Glomerular visceral epithelial cell (primary cell): ENCODE results near the gene HOXA2.

Experiments
- DNase-seq: peaks from one replicate; pipeline ENCODE4 v3.0.0-alpha.2; 2016; ENCODE audit errors: extremely low spot score

HOXA2 gene

GRCh38 chr7:27141137-27141922 is 38.8 kb upstream of the HOXA2 start:
- no peak for DNase-seq

DNA sequence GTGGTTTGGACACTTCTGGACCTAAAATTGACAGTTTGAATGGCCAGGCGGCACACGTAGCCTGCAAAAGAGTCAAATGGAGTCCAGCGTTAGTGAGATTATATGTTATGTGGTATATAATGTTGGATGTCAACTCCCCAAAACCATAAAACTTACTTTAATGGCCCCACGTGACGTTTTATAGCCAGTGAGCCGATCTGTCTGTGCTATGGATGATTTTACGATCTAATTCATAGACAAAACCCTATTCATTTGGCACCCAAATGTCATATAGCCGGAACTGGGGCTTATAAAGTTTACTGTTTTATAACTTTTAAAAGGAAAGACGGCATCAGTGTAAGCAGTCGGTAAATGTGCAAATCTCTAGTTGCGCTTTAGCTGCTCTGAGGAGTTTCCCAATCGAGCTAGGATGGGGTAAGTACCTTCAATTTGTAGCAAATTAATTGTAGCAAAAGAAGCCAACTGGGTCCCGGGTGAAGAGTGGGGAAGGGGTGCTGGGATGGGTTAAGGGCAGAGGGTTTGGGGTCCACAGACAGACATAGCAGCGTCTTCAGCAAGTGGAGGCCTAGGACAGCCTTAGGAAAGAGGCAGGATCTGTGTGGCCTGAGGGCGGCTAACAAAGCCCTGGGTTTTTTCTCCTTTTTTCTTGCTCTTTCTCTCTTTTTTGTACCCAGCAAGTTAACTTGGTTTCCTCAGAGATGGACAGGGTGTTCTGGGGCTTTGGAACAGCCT is 37.8 kb upstream of the HOXA2 start:
- no peak for DNase-seq

GRCh38 chr7:27139334-27140125 is 37.0 kb upstream of the HOXA2 start:
- no peak for DNase-seq

DNA sequence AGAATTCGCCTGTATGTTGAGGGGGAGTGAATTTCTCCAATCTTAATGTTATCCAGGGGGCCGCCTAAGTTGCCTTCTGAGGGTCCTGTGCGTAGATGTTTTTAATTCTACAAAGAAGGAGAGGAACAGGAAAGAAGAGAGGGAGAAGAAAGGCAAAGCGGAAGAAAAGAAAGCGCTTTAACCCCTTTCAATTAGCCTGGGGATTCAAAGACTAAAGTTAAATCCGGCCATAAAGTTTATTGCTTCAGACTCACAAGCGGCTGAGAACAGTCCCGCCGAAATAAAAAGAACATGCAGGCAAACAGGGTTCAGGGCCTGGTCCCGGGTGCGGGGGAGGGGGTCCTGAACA is 36.5 kb upstream of the HOXA2 start:
- no peak for DNase-seq

DNA sequence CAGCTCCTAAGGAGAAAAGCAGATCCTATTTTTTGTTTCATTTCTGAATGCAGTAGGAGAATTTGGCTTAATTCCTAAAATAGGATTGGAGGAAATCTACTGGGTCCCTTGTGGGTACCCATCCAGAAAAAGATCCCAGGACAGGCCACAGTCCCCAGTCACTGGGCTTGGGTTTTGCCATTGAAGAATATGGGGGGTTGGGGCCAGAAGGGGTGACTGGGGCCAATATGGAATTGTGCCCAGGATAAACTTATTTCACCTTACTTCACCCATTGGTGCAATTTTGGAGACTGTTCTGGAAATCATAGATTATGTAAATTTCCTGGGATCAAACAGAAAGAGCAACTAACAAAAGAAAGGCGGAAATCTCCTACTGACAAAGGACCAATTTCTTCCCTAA is 36.0 kb upstream of the HOXA2 start:
- no peak for DNase-seq

- DNase-seq, result no peak
Observed at GRCh38 chr7:27137640-27138315, 35.3 kb upstream of the HOXA2 start.

- peak; percentile 77 for DNase-seq
Observed at GRCh38 chr7:27134392-27134791, 31.9 kb upstream of the HOXA2 start.

DNA sequence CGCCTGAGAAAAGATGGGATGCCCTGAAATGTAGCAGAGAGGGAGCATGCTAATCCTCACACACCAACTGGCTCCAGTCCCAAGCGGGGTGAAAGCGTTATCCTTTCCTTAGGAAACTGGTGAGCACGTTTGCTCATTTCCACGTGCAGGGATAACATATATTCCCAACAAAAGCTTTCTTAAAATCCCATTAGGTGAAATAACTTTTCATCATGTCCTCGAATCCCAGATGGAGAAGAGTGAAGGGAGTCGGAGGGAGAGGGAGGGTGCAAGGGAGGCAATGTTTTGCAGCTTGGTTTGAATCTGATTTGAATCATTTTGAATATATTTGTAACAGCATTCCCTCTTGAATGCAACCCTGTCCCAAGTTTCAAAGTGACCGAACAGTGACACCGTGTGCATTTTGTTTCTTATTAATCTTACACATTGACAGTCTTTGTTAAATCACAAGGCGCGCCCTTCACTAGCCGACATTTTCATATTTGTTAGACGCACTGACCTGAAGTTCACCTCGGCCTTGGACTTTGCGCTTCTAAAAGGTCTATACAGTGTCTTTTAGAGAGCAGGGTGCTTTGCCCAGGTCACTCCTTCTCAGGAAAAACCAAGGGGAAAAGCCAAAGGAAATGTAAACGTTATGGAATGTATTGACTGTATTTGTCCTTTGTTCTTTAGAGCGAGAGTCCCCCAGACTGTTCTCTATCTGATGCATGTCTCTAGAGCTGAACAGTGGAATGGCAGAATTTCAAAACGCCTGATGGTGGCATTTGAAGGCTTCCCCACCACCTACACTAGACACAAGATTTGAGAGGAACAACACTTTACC is 31.1 kb upstream of the HOXA2 start:
- no peak for DNase-seq

GRCh38 chr7:27132978-27133377 is 30.5 kb upstream of the HOXA2 start:
- DNase-seq, result no peak

DNA sequence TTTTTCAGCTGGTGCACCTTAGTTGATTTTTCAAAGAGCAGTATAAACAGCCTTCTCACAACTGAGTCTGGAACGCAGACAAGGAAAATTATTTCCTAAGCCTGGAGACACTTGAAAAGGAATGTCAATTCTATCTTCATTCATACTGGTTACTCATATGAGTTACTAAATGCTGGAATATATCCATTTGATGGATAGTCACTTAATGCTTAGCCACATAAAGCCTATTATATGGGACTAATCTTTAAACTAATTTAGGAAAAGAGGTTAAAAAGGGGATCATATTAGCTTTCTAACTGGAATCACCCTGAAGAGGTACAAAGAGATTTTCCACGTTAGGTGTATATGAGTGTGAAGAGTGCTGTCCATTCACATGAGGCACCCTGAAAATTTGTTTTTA is 29.7 kb upstream of the HOXA2 start:
- DNase-seq, result no peak

DNA sequence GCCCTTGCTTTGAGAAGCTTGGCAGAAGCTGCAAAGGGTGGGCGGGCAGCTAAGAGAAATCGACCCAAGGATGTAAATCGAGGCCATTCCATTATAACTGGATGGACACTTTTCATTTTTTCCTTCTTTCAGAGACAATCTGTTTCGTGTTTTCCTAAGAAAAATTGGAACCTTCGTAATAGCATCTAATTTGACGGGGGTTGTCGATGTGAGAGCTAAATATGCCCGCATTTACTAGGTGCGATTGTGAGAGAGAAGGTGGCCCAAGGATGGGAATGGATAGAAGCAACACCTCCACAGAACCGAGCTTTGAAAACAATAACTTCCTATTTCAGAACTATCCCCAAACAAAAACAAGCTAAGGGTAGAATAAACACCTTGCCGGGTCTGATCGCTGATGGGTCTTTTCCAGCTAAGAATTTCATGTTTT is 28.9 kb upstream of the HOXA2 start:
- DNase-seq, result no peak

DNA sequence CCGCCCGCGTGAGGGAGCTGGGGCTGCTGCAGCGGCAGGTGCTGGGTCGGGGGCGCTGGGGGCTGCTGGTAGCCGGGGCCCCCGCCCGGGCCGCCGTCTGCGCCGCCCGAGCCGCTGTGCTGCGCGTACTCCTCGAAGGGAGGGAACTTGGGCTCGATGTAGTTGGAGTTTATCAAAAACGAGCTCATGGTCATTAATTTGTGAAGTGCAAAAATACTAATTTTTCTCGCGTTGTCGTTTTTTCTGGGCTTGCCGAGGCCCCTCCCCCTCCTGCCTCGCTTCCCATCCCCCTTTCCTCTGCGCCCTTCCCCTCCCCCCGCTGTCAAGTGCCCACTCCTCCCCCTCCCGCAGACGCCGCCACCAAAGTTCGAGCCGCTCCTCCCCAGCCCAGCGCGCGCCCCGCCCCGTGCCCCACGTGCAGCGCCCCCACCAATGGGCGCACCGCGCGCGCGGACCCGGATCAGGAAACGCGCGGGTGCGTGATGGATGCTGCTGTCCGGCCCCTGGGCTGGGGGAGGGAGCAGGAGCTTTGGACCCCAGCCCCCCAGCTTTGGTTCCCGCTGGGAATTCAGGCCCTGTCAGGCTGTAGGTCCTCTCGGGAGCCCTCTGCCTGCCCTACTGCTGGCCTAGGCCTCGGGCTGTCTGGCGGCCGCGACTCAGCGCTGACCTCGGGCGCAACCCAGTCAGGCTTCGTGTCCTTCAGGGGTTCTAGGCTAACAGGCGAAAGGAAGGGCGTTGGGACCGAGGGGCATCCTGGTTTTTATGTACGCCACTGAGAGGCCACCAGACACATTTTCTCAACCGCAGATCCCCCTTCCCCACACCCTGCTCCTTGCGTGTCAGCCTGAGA is 28.3 kb upstream of the HOXA2 start, which contains the start of gene HOXA4:
HOXA4 (minus strand) TSS at position 218 of the 850 bp plus-strand sequence; CDS start at position 194, 24 bp downstream.
- peak; percentile 91 for DNase-seq

DNA sequence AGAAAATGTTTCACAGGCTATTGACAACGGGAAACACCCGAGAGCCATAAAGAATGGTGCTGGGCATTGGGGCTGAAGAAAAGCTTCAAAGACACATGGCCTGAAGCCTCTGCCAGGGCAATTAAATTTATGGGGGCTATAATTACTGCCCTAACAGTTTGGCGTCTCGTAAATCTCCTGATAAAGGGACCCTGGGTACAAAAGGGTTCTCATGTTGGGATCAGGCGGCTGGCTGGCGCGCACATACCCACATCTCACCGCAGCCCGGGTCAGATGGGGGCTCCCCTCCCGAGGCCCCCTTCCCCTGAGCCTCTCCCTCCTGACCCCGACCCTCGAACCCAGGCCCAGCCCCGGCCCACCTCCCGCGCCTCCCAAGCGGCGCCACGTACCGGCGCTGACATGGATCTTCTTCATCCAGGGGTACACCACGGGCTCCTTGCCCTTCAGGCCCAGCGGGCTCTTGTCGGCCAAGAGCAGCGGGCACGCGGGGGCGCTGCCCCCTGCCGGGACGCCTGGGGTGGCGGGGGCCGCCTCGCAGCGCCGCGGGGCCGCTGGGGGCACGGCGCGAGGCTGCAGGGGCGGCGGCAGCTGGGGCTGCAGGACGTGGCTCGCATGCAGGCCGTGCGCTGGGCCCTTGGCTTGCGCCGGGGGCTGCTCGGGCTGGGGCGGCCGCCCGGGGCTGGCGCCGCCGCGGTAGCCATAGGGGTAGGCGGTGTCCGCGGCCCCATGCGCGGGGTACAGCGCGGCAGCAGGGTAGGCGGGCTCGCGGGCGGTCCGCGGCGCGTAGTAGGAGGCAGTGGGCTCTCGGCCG is 27.5 kb upstream of the HOXA2 start:
- DNase-seq, result peak; percentile 60

DNA sequence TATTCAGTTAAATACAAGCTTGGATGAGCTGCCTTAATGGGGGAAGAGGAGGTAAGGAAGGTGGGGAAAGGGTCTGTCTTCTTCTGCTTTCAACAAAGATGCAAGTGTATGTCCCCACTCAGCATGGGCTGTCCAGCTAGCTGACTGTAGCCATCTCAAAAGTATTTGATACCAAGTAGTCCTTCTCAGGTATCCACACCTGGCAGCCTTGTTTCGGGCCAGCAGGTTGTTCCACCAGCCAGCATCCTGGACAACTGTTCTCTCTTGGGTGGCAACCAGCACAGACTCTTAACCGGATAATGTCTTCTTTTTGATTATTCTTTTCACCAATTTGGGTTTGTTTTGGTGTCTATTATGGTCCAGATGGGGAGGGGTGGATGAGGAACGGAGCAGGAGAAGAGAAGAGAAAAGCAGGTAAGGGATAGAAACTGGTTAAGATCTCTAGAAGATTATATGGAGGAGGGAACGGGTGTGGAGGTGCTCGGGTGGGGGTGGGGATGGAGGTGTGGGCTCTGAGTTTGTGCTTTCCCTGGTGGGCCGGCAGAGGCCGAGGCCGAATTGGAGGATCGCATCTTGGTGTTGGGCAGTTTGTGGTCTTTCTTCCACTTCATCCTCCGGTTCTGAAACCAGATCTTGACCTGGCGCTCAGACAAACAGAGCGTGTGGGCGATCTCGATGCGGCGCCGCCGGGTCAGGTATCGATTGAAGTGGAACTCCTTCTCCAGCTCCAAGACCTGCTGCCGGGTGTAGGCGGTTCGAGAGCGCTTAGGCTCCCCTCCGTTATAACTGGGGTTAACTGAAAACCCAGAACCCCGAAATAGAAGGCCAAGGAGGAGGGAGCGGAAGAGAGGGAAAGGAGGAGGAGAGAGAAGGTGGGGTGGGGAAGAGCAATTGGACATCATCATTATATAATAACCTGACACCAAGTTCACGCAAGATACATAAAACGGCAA is 26.6 kb upstream of the HOXA2 start:
- DNase-seq, result no peak

- DNase-seq, result no peak
Observed at GRCh38 chr7:27128034-27128433, 25.6 kb upstream of the HOXA2 start.

DNA sequence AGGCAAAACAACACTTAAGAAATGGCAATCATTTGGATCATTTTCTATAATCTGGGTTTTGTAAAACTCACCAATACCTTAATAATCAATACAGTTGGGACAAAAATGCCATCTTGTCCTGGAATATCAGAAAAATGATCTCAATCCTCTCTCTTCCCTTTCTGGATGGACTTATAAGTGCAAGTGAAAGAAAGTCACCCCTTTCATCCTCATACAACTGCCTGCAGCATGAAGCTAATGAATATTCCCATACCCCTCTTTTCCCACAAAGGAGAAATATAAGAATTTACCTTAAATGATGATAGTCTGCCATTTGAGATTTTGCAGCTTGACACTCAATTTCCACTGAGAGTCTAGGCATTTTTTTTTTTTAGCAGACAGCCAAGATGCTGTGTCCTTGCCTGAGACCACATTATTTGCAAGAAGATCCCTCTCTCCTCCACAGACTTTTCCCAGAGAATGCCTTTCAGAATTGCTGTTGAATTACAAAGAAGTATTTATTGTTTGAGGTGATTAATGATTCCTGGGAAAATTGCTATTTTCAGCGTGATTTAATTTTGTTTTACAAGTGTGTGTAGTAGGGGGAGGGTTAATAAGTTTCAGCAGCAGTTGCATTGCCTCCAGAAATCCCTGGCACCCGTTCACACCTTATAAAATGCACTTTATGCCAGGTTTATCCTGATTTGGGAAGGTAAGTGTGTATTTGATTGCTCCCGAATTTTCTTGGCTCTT is 24.3 kb upstream of the HOXA2 start:
- no peak for DNase-seq

DNA sequence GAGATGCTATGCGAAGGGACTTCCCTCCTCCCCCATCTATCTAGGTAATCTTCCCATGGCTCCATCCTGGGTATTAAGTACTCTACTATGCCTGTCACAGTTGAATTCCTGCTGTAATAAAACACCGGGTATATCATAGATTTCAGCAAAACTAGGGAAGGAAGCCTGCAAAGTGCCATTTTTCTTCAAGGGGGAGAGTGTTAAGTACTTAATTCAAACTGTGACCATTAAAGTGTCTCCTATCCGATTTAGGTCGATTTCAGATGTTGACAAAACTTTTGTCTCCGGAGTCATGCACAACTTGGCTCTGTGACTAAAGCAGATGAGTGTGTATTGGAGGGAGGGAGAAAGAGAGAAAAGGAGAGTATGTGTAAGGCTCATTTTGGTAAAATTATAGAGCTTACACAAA is 23.5 kb upstream of the HOXA2 start:
- peak; percentile 52 for DNase-seq
